ENCODE measurements around the gene SLCO2B1.

SLCO2B1 gene

GRCh38 chr11:75193711-75194110 is 42.8 kb downstream of the SLCO2B1 start (continued):
- TF ChIP-seq, protein P1, sequence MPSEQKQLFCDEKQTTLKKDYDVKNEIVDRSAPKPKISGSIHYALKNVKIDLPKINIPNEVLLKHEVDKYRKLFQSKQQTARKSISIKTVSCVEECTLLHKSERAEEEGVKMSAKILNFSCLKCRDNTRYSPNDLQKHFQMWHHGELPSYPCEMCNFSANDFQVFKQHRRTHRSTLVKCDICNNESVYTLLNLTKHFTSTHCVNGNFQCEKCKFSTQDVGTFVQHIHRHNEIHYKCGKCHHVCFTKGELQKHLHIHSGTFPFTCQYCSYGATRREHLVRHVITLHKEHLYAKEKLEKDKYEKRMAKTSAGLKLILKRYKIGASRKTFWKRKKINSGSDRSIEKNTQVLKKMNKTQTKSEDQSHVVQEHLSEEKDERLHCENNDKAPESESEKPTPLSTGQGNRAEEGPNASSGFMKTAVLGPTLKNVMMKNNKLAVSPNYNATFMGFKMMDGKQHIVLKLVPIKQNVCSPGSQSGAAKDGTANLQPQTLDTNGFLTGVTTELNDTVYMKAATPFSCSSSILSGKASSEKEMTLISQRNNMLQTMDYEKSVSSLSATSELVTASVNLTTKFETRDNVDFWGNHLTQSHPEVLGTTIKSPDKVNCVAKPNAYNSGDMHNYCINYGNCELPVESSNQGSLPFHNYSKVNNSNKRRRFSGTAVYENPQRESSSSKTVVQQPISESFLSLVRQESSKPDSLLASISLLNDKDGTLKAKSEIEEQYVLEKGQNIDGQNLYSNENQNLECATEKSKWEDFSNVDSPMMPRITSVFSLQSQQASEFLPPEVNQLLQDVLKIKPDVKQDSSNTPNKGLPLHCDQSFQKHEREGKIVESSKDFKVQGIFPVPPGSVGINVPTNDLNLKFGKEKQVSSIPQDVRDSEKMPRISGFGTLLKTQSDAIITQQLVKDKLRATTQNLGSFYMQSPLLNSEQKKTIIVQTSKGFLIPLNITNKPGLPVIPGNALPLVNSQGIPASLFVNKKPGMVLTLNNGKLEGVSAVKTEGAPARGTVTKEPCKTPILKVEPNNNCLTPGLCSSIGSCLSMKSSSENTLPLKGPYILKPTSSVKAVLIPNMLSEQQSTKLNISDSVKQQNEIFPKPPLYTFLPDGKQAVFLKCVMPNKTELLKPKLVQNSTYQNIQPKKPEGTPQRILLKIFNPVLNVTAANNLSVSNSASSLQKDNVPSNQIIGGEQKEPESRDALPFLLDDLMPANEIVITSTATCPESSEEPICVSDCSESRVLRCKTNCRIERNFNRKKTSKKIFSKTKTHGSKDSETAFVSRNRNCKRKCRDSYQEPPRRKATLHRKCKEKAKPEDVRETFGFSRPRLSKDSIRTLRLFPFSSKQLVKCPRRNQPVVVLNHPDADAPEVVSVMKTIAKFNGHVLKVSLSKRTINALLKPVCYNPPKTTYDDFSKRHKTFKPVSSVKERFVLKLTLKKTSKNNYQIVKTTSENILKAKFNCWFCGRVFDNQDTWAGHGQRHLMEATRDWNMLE (tag by site-specific recombination; conservative IDR thresholded peaks at IDR 0.05; ENCODE audit: low read depth) = no peak
- TF ChIP-seq ZXDB (tag by site-specific recombination; IDR thresholded peaks at IDR 0.05) = no peak
- no peak for TF ChIP-seq HOXC10 (CRISPR knock-in tag; IDR thresholded peaks at IDR 0.05)

- ChIA-PET CTCF (interaction anchor here (1.9 to 2.9 kb wide), 2 partner anchors 11 to 50 kb away, joined by 8 to 30 read pairs; no protein-coding TSS in a partner anchor), POLR2A (no interaction called here)
- no peaks in the 10 kb centered on the region for H3K4me1 ChIP-seq (ENCODE audit: control insufficient read depth, insufficient read depth, low read length)
- no peaks in the 10 kb centered on the region for H3K9me3 ChIP-seq (ENCODE audit: control insufficient read depth, insufficient read depth, low read depth, low read length)
- TF ChIP-seq, protein P2, sequence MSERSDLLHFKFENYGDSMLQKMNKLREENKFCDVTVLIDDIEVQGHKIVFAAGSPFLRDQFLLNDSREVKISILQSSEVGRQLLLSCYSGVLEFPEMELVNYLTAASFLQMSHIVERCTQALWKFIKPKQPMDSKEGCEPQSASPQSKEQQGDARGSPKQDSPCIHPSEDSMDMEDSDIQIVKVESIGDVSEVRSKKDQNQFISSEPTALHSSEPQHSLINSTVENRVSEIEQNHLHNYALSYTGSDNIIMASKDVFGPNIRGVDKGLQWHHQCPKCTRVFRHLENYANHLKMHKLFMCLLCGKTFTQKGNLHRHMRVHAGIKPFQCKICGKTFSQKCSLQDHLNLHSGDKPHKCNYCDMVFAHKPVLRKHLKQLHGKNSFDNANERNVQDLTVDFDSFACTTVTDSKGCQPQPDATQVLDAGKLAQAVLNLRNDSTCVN (tag by site-specific recombination; optimal IDR thresholded peaks at IDR 0.05) = no peak
- H3K27ac ChIP-seq (ENCODE audit: extremely low read depth, low read depth, low read length) = no peak overlapping the region
- no peaks in the 10 kb centered on the region for H3K36me3 ChIP-seq (ENCODE audit: control insufficient read depth in 2 of 2, insufficient read depth in 1 of 2, low read length in 2 of 2)
- H3K4me3 ChIP-seq (ENCODE audit: low read depth, low read length) = no peak overlapping the region
These were observed 43.2 kb downstream of the SLCO2B1 start for GRCh38 chr11:75194147-75194546.

- Histone ChIP-seq H3K4me3 (ENCODE audit: low read depth, low read length) (no peak overlapping the region), H3K36me3 (ENCODE audit: control insufficient read depth in 2 of 2, insufficient read depth in 1 of 2, low read length in 2 of 2) (no peaks in the 10 kb centered on the region), H3K27ac (ENCODE audit: extremely low read depth, low read depth, low read length) (no peak overlapping the region), H3K9me3 (ENCODE audit: control insufficient read depth, insufficient read depth, low read depth, low read length) (no peaks in the 10 kb centered on the region), H3K4me1 (ENCODE audit: control insufficient read depth, insufficient read depth, low read length) (no peaks in the 10 kb centered on the region)
- POLR2A ChIA-PET = no interaction called here
- CTCF ChIA-PET = interaction anchor here (0.8 to 2.9 kb wide), 7 partner anchors 10 to 163 kb away, joined by 3 to 30 read pairs (median 6); no protein-coding TSS in a partner anchor
- TF ChIP-seq ZNF211 (tag by site-specific recombination; IDR thresholded peaks at IDR 0.05; ENCODE audit: low read depth) (no peak), ZNF239 (tag by site-specific recombination; IDR thresholded peaks at IDR 0.05) (no peak), IKZF3 (tag by site-specific recombination; IDR thresholded peaks at IDR 0.05) (no peak), ZNF19 (tag by site-specific recombination; IDR thresholded peaks at IDR 0.05; ENCODE audit: low read depth) (no peak), ZEB2 (tag by site-specific recombination; IDR thresholded peaks at IDR 0.05) (no peak), KLF8 (tag by site-specific recombination; IDR thresholded peaks at IDR 0.05) (no peak), ZNF585B (tag by site-specific recombination; IDR thresholded peaks at IDR 0.05) (no peak), ZNF530 (tag by site-specific recombination; IDR thresholded peaks at IDR 0.05; ENCODE audit: low read depth) (no peak), PBX3 (CRISPR knock-in tag; IDR thresholded peaks at IDR 0.05) (no peak), ZNF394 (tag by site-specific recombination; IDR thresholded peaks at IDR 0.05; ENCODE audit: borderline replicate concordance) (no peak), ZNF449 (tag by site-specific recombination; IDR thresholded peaks at IDR 0.05) (no peak)
- TF ChIP-seq, protein P3, sequence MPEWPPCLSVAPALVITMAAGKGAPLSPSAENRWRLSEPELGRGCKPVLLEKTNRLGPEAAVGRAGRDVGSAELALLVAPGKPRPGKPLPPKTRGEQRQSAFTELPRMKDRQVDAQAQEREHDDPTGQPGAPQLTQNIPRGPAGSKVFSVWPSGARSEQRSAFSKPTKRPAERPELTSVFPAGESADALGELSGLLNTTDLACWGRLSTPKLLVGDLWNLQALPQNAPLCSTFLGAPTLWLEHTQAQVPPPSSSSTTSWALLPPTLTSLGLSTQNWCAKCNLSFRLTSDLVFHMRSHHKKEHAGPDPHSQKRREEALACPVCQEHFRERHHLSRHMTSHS (tag by site-specific recombination; IDR thresholded peaks at IDR 0.05) = no peak
- TF ChIP-seq, protein P4, sequence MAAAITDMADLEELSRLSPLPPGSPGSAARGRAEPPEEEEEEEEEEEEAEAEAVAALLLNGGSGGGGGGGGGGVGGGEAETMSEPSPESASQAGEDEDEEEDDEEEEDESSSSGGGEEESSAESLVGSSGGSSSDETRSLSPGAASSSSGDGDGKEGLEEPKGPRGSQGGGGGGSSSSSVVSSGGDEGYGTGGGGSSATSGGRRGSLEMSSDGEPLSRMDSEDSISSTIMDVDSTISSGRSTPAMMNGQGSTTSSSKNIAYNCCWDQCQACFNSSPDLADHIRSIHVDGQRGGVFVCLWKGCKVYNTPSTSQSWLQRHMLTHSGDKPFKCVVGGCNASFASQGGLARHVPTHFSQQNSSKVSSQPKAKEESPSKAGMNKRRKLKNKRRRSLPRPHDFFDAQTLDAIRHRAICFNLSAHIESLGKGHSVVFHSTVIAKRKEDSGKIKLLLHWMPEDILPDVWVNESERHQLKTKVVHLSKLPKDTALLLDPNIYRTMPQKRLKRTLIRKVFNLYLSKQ (tag by site-specific recombination; IDR thresholded peaks at IDR 0.05; ENCODE audit: borderline replicate concordance) = no peak
These were observed 44.5 kb downstream of the SLCO2B1 start for GRCh38 chr11:75195167-75195962.

All from HEK293 (cell line).